GM21737 (cell line): Measurements from ENCODE around the gene BCAS1.
A peak's percentile ranks its signal among the peaks of the same experiment; 100 is the strongest.

Source experiments
- ATAC-seq: cut with Tn5 transposase; IDR thresholded peaks from one replicate; pipeline ENCODE4 v1.9.1; 2021; ENCODE audit warnings: mild to moderate bottlenecking, moderate library complexity; ENCODE audit not compliant: unreplicated experiment

The BCAS1 gene

DNA sequence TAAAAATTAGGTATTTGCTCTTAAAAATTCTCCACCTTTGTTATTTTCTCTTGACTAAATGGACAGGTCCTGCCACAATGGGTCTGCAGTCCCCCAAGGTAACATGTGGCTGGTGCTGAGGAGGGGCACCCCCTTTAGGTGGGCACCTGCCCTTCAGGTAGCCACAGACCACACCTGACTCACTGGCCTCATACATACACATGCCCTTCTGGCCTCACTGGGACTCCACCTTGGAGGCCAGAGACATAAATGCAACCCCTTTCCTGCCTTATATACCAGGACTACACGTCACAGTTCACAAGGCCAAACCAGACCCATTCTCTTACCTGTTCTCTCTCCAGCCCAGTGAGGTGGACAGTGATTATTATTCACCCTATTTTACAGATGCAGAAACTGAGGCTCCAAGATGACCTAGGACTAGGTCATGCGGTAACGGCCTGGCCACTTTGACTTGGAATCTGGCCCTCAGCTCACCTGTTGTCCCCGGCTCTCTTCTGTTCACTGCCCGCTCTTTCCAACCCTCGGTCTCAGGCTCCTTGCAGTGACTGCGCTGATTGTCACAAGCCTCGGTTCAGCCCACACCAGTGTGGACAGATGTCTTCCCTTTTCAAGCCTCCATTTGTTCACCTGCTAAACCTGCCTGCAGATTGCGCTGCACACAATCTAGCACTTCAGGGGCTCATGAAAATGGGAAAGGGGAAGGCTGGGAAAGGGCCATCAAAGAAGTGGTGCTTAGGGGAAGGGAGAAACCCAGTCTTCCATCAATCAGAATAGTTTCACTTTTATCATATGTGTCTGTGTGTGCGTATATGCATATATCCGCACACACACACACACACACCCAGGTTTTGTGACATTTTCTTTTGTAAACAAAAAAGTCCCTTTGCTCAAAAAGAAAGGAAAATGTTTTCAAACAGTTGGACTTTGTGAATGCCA lies 121.7 kb downstream of the BCAS1 start:
- peak; percentile 21 for ATAC-seq

DNA sequence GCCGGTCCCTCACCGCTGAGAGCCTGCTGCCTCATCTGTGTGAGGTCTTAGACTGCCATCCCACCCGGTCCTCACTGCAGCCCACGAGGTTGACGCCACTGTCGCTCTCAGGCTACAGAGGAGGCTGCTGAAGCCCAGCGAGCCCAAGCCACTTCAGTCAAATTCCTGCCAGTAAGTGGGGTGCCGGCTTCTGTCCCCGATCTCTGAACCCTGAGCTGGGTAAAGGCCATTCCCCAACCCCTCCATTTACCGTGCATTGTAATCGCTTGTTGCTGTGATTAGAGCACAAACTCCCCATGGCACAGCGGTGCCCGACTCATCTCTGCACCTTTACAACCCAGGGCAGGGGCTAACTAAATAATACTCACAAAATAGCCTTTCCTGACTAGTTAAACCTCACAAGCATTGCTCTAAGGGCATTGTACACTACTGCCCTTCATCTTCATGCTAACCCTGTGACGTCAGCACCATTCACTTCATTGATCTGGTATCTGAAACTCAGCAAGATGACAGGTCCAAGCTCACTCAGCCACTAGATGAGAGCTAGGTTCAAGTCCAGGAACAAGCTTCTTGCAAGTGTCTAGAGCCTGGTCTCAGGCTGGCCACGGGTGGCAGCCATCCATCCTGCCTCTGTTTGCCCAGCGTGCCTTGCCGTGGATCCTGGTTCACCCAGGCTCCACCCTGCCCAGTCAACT lies 122.7 kb downstream of the BCAS1 start:
- ATAC-seq, result no peak

DNA sequence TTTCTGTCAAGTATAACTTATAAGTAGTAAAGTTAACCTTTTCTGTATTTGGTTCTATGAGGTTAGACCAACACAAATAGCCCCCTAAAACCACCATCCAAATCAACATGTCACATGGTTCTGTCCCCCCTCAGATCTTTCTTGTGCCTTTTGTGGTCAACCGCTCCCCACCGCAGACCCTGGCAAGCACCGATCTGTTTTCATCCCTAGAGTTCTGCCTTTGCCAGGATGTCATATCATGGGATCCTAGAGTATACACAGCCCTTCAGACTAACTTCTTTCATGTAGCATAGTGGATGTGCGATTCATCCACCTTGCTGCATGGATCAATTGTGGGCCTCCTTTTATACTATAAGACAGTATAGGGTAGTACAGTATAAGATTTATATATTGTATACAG lies 124.3 kb downstream of the BCAS1 start:
- no peak for ATAC-seq

DNA sequence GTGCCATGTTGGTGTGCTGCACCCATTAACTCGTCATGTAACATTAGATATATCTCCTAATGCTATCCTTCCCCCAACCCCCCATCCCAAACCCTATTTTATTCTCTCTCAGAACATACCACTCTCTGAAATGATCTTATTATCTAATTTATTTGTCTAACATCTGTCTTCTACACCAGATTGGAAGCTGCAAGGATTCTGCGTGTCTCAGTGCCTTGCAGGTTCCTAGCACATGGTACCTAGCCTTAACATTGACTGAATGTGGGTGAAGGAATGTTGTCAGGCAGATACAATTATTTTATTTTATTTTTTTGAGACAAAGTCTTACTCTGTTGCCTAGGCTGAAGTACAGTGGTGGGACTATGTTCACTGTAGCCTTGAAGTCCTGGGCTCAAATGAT lies 124.9 kb downstream of the BCAS1 start:
- no peak for ATAC-seq

DNA sequence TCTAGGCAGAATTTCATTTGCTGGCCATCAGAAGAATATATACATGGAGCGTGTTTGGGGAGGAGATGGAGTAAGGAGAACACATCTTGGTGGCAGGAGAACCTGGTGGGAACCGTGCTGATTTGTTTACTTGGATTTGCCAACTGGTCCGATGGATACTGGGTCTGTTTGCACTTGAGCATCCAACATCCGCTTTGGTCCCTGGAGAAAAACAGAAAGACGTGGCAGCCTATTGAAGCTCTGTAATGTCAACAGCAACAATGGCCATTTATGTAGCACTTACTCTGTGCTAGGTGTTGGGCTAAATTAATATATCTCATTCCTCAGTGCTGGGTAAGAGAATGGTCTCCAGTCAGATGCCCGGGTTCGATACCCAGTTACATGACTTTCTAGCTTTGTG lies 125.6 kb downstream of the BCAS1 start:
- ATAC-seq, result no peak

DNA sequence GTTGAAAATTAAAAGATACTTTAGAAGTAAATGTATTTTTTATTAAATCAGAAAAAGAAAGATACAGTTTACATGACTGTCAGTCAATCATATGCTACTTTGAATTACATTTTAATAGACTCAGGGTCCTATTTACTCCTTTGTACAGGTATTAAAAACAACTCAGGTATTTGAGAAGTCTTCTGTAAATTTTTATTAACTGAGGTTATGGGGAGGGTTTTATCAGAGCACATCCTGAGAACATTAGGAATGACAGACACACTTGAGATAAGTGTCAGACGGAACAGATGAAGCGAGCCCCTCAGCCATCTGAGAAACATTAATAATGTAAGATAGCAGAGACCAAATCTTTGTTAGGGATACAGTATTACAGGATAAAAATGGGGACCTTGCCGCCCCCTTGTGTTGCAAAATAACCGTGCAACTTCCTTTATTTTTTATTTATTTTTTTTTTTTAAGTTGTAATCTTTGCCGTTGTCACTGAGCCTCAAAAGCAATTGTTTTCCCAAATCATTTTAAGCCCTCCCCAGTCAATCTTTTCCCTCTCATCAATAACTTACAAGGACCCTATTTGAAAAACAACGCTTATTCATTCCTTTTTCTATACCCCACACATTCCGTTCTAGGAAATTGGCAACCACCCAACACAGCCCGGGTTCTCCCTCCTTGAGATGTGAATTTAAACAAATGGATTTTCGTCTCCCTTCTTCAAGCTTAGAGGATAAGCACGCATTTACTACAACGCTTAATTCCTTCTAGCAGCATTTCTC lies 126.7 kb downstream of the BCAS1 start:
- ATAC-seq, result no peak

DNA sequence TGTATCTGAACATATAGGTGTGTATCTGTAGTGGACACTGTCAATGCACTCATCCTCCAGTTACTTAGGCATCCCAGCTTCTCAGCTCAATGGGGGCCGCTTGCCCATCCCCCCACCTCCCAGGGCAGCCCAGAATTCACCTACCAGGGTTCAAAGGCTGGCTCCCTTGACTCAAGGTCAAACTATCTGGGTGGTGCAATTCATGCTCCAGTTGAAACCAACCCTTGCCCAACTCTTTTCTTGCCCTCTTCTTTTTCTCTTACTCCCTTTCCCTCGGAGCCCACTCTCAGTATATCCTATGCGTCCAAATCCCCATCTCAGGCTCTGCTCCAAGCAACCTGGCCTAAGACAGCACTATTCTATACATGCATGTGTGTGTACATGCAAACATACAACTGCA lies 127.4 kb downstream of the BCAS1 start:
- no peak for ATAC-seq

DNA sequence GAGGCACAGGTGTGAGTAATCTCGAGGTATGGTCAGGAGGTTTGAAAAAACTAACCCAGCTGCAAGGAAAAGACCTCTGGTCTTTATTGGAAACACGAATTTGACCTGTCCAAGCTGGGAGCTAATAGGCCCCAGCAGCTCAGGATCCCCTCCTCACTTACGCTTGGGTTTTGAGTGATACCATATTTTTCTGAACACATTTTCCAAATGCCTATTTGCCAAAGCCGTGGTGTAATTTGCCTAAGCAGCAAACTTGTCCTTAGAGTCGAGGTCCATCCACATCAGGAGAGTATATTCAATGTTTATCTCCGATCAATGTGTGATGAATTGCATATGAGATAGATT lies 128.0 kb downstream of the BCAS1 start:
- ATAC-seq, result no peak

DNA sequence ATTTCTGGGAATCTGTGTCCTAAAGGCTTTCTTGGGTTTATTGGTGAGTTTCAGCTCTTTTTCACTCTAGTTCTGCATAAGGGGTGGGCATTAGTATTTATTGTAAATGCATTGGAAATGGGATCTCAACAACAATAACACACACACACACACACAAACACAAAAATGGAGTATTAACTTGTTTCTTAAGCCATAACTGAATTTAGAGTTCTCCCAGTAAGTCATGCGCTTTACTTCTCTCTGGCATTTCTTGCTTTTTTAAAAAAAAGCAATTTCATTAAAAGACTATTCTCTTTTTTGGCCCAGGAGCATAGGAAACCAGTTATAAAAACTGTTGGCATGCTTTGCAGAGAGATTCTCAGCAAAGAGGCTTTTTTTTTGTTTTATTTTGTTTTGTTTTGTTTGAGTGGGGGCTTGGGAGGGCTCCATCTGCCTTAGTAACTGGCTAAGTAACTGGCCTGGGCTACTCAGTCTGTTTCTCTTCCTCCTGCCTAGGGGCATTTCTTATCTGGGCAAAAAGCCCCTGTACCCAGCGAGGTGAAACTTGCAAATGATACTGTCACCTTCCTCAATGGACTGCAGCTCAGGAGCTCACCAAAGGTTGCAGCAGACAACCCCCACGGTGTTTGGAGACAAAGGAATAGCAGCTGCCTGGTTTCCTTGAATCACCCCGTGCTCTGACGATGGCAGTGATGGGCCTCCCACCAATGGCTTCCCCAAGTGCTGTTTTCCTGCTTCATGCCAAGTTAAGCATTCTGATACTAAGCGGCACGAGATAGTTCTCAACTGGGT lies 128.5 kb downstream of the BCAS1 start:
- ATAC-seq, result no peak

DNA sequence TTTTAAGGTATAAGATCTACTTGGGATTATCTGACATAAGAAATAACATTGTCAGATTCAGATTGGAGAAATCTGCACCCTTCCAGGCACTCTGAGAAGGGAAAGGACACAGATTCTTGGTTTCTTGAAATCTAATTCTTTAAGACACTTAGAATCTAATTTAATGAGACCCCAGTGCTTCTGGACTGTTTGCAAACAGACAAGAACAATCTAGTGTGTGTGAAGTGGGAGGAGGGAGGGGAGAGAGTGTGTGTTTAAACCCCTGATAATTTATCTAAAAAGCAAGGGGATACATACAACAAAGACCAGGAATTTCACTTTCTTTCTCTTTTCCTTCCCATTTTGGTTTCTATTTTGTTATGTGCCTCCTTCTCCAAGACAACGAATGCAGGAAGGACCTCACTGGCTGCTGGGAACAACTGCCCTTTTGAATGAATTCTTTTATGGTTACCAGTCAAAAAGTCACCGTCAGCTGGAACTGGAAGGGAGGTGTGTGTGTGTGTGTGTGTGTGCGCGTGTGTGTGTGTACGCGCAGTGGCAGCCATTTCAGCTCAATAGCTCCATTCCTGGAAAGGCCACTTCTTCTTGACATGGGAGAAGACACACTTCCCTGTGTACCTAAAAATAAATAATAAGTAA lies 129.4 kb downstream of the BCAS1 start:
- ATAC-seq, result no peak

DNA sequence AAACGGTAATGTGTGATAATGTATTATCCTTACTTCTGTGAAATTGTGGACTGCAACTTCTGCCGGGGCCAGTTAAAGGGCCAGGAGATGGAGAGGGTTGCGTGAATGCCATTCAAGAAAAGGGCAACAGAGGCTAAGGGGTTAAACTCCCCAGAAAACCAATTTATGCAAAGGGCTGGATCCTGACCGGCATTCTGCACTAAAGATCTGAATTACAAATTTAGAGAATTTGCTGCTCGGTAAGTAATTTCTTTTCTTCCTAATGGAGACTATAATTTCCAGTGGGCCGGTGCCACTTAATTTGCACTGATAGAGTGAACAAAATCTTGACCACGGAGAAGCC lies 130.1 kb downstream of the BCAS1 start:
- no peak for ATAC-seq

DNA sequence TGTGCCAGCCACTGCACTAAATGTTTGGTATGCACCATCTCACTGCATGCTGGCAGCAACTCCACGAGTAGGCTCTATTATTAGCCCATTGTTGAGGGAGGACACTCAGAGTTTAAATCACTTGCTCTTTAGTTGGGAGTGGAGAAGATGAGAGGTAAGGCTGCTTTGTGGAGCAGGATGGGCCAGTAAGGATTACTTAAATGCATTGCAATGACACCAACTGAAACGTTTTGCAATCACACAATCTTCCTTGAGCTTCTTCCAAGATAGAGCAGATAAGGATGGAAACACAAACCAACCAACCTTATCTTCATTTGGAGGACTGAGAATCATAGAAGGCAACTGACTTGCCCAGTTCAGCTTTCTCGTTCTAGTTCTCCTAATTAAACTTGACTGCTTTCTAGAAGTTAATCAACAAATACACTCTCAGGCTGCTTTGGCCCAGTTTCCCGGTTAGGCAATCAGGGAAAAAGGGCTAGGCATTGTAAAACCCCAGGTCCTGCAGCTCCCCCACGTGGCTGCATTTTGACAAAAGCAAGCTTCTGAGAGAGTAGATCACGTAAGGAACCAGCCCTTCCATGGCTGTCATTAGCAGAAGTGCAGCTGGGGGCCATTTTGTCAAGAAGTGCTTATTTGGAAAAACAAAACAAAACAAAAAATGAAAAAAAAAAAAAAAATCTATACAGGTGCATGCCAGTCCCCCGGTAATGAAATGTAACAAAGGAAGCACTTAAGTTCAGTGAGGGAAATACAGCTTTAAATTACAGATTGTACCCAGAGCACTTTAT lies 130.6 kb downstream of the BCAS1 start:
- ATAC-seq, result peak; percentile 46

DNA sequence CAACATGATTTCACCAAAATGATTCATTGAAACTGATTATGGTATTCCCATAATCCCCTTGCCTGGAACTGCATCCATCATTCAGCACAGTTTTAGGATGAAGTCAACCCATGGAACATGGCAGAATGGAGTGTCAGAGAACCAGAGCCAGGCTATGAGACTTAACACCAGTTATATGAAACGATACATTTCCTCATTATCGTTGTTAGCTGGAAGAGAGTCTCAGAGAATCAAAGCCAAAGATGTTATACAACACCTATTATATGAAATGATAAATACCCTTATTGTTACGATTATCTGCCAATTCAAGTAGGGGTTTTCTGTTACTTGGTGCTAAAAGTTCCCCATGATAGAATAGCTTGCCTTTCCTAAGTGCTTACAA lies 131.2 kb downstream of the BCAS1 start:
- ATAC-seq, result no peak

DNA sequence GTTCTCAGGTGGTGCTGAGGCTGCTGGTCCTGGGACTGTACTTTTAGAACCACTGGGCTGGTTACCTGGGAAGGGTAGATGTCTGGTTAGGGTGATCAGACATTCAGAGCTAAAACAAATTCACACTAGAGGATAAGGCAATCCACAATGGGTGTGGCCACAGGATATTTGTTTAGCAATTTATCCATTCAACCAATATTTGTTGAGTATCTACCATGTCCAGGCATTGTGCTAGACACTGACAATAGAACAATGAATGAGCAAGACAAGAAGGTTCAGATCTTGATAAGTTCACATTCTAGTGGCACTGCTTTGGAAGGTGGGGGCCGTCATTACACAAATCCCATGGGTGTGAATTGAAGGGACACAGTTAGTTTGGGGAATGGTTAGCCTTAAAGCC lies 131.7 kb downstream of the BCAS1 start:
- ATAC-seq, result no peak

DNA sequence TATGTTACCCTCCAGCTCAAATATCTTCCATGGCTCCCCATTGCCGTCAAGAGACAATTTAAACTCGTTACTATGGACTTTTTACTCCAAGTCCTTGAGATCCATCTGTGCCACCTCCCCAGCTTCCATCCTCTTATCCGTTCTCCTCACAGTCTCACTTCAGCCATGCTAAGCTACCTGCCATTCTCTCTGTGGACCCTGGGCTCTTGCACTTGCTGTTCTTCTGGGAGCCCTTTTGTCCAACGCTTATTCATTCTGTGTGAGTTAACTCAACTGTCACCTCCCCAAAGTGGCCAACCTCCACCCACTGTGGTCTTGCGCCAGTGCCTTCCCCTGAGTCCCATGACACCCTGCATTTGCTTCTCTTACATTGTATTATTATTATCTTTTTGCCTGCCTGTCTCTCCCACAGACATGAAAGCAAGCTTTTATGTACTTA lies 132.4 kb downstream of the BCAS1 start:
- no peak for ATAC-seq

DNA sequence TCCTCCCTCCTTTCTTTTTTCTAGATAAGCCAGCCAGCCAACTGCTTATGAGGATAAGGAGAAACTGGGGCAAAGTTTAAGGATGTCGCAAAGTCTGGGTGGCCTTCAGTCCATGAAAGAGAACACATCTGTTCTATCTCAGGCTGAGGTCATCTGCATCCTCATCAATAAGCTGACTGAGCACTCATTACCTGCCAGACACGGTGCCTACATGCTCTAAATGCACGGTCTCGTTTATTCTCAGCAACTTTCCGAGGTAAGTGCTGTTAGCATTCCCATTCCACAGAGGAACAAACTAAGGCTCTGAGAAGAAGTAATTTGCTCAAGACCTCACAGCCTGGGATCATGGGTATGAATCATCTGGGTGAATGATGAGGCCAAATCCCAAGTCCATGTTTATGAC lies 133.1 kb downstream of the BCAS1 start:
- ATAC-seq, result no peak

DNA sequence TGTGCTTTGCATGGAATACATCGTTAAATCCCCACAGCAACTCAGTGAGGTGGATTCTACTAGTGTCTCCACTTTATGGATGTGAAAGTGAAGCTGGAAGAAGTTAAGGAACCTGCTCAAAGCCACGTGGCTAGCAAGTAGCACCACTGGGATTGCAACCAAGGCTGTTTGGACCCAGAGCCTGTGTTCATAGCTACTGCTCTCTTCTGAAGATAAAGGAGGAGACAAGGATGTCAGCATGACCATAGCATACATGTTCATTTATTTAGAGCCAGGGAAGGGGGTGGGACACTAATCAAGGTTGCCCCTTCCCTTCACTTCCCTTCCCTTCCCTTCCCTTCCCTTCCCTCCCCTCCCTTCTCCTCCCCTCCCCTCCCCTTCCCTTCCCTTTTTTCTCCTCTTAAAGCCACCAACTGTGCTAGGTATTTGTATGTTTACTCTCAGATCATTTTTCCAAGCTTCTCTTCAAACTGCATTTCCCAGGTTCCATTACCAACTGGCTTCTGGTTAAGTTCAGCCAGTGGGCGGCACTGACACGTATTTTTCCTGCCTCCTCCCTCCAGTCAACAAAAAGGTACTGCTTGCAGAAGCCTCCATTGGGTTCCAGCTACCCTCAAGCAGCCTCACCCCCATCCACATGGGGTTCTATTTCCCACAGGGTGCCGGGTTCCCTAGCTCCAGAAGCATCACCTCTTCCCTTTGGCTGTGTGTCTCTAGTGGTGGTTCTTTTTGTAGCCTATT lies 134.9 kb downstream of the BCAS1 start:
- ATAC-seq, result no peak

DNA sequence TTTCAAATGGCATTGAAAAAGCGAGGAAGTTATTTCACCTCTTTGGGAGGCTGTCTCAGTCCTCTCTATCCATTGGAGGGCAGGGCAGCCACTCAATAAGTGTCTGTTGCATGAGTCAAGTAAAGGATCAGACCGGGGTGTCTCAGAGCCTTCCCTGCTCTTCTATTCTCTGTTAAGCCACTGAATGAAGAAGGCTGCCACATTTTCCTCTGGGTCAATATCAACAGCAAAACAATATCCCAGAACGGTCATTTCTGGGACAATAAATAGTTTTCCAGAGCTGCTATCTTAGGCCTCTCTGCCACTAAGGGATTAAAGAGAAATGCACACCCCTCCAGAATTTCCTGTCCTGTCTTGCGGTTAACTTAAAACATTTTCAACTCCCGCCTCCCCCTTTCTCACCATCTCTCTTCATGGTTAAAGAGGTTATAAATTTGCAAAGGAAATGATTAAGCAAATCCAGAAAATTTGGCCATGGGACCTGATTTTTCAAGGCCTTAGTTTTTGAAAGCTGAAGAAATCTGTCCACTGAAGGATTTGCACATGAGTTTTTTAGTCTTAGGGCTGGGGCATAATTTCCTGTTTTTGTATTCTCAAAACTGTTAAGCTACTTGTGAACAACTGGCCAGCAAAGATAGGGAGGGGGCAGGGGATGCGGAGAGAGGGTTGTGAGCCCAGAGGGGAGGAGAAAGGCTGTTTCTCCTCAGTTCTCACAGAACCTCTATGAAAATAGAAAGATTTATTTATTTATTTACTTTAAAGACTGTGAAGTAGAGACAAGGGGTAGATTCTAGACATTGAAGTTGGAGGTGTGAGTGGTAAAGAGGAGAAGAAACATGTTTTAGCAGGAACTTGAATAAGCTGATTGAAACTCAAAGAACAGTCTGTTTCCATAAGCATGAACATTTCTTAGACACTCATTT lies 135.7 kb downstream of the BCAS1 start:
- ATAC-seq, result no peak
